Stimulated activated CD4-positive, alpha-beta T cell treated with anti-CD3 and anti-CD28 coated beads, Interleukin-1b, Interleukin-23, amount 100 ng/mL, for 4 hours (primary cell): ENCODE results near the gene LIFR.

Experiments
- DNase-seq, 2 donors: peaks; one replicate each; pipeline ENCODE4 v3.0.0-alpha.2; 2020; ENCODE audit warnings: low read depth in 2 of 2

The LIFR gene

DNA sequence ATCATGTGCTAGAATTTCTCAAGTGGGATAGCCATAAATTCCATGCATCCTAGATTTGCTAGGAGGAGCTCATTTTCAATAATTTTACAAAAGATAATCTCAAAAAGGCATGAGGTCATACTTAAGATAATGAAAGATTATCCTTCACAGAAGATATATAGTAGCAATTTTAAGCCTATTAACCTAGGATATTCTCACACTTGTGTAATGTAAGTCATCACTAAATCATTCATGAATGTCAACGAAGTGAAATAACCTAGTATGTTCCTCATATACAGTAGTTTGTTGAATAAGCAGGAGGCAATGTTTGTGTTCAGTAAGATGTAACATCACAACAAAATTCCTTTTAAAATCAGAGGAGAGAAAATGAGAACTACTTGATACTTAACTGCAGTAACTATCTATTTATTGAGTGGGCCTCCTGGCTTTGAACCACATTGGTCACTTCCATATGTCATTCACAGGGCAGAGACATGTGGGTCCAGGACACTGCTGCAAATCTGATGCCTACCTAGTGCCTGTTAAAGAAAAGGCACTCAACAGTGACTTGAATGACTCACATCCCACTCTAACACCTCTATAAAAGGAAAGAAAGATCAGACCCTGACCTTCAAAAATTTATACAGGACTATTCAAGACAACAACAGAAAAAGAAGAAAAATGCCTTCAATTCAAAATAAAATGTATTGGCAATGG is 8.2 kb downstream of the LIFR start:
- DNase-seq: no peak

DNA sequence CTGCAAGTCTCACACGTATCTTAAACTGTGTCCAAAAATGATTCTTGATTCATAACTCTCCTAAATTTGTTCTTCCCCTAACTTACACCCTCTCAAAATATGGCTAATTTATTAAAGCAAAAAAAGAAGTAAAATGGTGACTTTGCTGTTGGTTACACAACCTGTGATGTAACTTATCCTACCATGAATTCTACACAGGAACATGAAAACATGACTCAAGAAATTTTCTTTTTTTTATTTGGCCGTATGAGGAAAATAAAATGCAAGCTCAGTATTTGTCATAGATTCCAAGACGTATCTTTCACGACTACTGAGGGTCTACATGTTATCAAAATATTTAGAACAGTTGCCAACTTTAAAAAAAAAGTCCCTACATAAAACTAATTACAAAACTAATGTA is 9.2 kb downstream of the LIFR start:
- no peak for DNase-seq

DNA sequence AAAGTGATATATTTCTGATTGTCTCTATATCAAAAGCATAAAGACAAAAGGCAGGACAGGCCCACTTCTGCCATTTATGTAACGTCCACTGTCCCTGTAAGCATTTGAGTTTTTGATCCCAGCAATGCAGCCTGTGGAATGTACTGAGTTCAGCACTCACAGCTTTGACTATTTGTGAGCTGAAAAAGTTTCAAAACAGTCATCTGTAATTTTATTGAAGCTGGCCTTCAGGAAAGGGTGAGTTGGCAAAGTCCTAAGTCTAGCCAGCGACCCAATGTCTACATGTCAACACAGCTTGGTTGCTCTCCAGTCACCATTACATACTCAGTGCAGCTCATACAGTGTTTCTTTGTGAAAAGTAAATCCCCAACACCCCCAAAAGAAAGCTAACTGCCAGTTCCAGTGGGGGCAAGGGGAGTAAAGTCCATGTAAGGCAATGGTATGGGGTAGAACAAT is 9.7 kb downstream of the LIFR start:
- DNase-seq: no peak

DNA sequence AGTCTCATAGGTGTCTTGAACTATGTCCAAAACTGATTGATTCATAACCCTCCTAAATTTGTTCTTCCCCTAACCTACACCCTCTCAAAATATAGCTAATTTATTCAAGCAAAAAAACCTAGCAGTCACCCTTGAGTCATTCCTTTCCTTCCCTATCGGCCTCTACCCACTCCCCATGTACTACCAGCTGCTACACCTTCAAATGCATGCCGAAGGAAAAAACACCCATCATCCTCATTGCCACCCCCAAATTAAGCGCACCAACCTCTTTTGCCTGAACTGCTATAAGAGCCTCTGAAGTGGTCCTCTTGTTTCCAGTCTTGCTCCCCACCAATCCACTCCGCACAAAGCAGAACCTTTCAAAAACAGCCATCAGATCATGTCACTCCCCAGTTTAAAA is 12.6 kb downstream of the LIFR start:
- DNase-seq: no peak

DNA sequence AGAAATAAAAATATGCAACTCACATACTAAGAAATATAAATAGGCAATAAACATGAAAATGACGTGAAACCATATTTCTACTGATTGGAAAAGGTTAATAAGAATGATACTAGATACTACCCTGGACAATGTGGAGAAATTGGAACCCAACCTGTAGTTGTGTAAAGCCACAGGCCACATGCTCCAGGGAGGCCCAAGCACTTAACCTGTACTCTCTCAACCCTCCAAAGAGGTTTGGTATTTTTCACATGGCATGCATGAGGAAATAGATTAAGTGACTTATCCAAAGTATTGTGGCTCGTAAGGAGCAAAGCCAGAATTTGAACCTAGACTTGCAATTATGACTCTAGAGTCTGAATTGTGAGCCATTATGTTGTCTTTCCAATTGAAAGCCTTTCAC is 13.4 kb downstream of the LIFR start:
- no peak for DNase-seq

DNA sequence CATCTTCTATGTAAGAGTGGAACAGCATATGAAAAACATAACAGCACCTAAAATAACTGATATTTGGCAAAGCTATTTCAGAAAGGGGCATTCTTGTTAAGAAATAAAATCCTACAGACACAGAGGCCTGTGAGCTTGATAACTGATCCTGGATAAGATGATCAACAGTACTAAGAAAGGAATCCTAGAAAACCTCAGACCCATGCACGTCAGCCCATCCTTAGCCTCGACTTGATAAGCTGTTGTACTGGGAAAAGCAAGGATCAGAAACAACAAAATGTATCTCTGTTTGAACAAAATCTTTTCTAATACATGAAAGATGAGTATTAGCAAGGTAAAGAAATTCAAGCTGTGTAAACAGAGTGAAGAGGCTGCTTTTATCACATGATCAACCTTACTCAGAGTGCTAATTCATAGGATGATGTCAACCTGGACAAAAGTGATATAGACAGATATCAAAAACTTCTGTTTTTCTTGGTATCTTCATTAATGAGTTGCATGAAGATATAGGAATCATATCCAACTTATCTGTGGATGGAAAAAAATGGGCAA is 15.2 kb downstream of the LIFR start:
- DNase-seq: no peak

DNA sequence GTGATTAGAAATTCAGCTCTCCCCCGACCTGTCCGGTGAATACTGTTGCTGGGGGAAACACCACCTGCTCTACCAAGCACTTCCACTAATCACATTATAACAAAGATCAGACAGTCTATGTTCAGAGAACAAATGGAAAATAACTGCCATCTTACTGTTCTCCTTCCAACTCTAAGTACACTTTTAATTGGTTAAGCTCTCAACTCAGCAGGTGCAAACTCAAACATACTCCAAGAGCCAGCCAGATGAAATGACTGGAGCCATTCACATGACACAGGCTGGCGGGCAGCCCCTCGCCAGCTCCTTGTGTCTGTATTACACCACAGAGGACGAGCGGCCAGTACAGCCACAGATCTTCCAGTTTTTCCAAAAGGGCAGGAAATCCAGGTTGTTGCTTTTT is 16.1 kb downstream of the LIFR start:
- no peak for DNase-seq

DNA sequence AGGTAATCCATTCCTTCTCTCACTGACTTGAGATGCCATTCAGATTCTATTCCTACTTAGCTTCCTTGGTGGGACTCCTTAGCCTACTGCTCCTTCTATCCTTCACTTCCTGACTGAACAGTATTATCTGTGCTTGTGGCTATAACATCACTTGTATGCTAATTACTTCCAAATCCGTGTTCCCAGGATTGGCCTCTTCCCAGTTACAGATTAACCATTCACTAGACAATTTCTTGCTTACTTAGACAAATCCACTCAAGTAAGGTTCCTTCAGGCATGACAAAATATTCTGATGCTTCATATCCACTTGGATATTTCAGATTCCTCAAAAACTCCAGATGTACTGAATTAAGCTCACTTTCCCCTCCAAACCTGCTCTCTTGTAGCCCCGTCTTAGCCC is 18.3 kb downstream of the LIFR start:
- no peak for DNase-seq

DNA sequence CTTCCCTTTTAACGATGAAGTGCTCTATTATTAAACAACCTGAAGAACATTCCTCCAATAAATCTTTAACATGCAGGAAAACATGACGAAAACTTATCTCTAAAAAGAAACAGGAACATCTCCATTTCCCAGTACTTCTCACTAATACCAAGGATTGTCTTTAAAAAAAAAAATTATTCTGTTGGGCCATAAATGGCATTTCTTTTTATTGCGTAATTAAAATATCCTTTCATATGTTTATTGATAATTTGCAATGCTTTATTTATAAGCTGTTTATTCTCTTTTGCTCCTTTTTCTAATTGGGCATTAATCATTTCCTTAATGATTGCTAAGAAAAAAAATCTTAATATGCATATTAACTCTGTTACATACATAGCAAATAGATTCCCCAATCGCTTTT is 18.9 kb downstream of the LIFR start:
- no peak for DNase-seq

DNA sequence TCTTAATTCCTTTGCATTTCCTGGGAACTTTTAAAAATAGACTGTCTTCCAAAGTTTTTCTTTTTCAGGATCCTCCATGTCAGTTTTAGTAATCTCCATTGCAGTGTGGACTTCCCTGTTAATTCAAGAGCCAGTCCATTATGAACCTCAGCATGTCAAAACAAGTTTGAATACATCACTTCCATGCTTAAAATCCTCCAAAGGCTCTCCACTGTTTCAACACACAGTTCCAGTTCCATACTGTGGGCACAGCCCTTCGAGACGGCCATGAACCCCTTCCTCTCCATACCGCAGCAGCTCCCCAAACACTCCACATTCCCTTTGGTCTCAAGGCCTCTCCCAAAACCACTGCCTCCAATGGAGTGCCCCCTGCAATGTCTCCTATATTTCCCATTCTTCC is 19.5 kb downstream of the LIFR start:
- no peak for DNase-seq

DNA sequence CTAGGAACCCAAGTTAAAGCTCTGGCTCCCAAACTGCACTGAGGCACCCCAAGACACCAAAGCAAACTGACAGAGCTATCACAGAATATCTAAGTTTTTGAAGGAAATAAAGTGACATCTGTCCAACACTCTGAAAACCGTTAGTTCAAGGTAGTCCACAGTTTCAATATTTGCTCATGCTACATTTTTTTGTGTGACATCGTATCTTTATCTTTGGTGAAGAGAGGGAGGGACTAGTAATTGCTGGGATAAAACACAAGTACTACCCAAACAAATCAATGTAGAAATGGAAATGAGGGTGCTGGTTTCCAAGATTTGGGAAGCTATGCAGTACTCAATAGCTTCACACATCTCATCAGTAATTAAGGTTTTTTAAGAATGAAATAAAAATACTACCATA is 20.6 kb downstream of the LIFR start:
- no peak for DNase-seq

DNA sequence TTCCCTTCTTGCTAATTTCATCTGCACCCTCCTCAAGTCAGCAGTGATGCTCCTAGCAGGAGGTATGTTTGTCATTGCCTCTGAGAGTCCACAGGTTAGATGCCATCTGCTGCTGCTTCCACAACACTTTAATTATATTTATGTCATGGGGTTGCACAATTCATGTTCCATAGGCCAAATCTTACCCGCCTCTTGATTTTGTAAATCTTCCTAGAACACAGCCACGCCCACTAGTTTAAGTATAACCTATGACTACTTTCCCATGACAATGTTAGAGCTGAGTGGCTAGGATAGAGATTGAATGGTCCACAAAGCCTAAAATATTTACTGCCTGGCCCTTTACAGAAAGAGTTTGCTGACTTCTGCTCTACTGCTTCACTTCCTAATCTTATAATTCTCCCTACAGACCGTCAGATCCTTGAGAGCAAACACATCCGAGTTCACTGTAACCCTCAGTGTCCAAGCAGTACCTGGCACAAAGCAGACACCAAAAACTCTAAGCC is 21.1 kb downstream of the LIFR start:
- DNase-seq: no peak

DNA sequence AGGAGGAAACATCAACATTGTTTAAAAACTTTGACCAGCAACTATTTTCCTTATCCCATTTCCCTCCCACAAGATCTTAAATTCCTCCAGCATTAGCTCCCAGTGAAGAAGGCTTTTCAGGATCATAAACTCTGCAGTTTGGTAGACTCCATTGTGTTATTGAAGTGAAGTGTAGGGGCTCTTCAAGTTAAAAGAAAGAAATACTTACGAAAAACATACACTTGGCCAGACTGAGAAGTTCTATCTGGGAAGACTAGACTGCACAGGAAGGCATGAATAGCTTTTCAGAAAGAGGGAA is 22.3 kb downstream of the LIFR start:
- DNase-seq: no peak

DNA sequence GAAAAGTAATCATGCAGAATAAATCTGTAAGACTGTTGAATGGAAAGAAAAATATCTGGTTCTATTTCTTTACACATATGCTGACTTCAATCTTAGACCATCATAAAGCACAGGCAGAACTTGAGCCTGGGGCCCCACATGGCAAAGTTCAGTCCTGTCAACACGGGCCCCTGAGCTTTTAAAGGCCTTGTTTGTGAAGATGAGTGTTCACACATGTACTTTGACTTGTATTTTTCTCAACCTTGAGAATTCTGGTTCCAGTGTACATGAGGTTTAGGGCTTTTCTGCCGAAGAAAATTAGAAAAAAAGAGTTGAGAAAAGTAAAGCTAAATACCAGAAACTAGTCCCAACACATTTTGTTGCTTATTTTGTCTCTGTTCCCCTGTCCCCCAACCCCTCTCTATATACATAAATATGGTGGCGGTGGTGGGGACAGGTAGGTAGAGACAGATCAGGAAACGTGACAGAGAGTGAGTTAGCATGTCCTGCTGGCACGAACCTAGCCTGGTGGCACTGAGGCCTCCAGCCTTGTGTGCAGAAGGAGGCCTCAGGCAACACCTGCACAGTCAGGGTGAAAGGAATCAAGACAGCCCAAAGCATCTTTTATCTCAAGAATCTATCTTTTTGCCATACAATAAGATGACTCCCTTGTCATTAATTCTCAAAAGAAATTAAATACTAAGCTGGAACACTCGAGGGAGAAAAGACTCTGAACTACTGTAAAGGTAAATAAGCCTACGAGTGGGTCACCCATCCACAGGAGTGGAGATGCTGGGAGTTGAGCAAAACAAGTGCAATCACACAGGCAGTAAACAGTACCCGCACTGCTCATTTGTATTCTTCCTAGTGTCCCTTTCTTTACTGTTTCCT is 22.9 kb downstream of the LIFR start:
- DNase-seq: no peak

DNA sequence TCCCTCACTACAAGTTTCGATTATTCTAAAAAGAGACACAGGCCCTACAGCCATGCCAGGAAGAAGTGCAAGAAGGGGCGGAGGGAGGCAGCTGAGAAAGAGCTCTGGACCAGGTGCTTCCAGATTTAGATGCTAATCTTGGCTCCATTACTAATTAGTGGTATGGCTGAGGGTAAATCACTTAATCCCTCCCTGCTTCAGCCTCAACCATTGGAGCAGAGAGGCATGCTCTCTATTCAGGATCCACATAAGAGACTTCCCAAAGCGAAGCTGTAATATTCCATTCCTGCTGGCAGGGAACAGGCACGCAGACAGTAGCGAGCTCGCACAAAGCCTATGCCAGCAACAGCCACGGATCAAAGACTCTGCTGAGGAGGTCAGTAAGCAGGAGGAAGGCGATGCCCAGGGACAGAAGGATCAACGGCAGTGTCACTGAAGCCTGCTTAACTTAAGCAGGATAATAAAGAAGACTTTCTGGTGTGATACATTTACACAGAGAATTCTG is 24.2 kb downstream of the LIFR start:
- DNase-seq: no peak

DNA sequence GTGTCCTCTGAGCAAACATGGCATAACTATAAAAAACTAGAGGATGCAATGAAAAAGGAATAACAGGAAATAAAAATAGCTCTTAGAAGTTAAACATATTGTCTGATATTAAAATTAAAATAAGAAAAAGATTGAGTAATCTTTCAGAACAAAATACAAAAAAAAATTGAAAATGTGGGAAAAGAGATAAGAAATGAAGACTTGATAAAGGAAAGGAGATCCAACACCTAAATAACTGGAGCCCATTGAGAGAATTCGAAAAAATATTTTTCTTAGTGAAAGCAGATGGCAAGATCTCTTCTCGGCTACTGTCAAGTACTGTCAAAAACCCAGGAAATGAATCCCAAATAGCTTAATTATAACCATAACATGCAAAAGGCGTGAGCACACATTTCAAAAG is 24.9 kb downstream of the LIFR start:
- DNase-seq: no peak

DNA sequence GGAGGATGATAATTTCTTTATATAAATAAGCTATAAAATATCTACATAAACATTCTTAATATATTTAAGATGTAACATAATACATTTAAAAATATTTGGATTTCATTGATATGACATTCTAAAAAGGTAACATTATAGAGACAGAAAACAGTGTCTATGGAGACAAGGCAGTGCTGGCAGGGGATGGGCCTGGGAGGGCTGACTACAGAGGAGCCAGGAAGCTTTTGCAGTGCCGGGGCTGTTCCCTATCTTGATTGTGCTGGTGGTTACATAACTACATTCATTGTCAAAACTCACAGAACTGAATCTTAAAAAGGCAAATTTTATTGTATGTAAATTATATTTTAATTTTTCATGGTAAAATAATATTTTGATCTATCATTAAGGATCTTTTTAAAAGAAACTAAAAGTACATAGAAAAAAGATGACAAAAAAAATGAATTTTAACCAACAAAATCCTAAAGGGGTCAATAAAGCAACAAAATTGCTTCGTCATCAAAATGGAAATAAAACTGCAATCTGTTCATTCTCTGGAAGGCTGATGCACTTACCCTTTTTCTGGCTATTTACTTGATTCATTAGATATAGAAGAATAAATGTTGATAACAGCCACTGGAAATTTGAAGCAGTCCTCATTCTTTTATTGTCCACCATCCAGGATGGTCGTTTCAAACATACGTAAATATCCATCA is 26.3 kb downstream of the LIFR start:
- DNase-seq: no peak

DNA sequence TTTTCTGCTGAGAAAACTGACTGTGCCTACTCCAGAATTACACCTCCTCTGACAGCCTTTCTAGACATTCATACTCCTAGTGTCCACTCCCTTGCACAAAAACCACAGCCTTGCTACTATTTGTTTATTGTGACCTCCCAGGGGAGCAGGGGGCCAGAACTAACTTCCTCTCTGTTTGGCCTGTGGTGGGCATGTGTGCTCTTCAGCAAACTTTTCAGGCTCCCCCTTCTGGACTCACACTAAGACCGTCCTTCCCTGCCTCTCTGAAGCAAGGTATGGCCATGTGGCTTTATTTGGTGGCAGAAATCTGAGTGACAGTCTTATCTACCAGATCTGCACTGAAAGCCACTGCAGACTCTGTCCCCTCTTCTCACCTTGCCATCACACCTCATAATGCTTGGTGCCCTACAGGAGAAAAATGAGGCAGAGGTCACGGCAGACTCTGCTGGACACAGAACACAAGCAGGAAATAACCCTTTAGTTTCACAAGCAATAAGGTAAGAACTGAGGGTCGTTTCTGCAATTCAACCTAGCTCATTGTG is 28.2 kb downstream of the LIFR start:
- no peak for DNase-seq

DNA sequence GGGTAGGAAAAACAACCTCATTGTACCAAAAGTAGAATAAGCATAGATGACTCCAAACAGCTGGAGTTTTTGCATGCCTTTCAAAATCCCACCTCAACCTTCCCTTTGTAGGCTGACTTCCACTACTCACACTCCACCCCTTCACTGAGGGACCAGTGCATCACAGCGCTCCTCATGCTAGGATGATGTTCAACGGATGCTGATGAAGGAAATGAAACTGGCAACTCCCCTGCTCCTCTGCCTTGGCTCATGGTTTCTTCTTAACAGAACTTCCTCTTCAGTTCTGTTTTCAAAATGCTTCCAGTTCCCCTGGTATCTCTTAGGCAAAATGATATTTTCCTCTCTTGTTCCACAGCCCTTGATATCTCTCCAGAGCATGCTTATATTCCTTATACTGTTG is 29.0 kb downstream of the LIFR start:
- no peak for DNase-seq

DNA sequence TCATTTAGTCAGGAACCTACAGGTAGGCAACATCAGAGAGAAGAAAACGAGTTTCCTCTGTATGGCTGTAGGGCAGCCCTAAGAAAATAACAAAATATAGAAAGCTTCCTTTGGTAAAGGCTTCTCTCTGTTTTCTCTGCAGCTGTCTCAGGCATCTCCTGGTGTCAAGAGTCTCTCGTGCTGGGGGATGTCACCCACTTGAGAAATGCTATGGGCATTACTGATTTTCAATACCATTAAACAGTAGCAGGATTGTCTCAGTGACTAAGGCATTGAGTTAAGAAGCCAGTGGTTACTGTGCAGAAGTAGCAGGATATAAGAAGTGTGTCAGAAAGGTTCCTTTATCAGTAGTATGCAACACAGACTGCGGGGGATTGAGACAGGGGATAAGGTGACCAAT is 32.4 kb downstream of the LIFR start:
- no peak for DNase-seq

DNA sequence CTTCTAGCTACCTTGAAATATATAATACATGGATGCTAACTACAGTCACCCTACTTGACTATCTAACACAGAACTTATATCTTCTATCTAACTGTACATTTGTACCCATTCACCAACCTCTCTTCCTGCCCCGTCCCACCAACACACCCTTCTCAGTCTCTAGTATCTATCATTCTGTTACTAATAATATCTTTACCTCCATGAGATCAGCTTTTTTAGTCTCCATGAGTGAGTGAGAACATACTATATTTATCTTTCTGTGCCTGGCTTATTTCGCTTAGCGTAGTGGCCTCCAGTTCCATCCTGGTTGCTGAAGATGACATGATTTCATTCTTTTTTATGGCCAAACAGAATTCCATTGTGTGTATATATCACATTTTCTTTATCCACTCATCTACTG is 37.0 kb downstream of the LIFR start:
- no peak for DNase-seq

DNA sequence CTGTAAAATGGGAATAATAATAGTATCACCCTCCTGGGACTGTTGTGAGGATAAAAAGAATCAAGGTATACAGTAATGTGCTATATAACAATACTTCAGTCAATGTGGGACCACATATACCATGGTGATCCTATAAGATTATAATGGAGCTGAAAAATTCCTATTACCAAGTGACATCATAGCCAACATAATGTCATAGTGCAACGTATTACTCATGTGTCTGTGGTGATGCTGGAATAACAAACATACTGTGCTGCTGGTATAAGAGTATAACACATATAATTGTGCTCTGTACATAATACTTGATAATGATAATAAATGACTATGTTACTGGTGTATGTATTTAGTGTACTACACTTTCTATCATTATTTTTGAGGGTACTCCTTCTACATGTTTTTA is 38.1 kb downstream of the LIFR start:
- no peak for DNase-seq
